Transverse colon (tissue), 3 donors: ENCODE data around the gene ADAMTS14.

ENCODE experiments used
- CTCF ChIP-seq, 5 experiments: fragments of 200-600 bp in 3 of 5; fragments of 450-650 bp in 2 of 5; sonication (generic) in 3 of 5; IDR thresholded peaks; 1 replicate in 2 of 5; 2 replicates in 3 of 5; pipeline ENCODE4 v1.5.1; 2016 to 2017; ENCODE audit warnings: antibody characterized with exemption in 5 of 5, inconsistent platforms in 3 of 5, mild to moderate bottlenecking in 2 of 5, moderate library complexity in 1 of 5
- POLR2A ChIP-seq: fragments of 450-650 bp; IDR thresholded peaks from one replicate; pipeline ENCODE4 v1.6.1; 2016; ENCODE audit warnings: antibody characterized with exemption, mild to moderate bottlenecking, moderate library complexity

GRCh38 chr10:70683601-70683934 is 11.3 kb downstream of the ADAMTS14 start:
- TF ChIP-seq CTCF (IDR thresholded peaks at IDR 0.05) (no peak), POLR2A (no peak)
